GM18951 (cell line): Measurements from ENCODE around the gene TPTE2.
"Not testable (repeated sequence)": the region's sequence is repeated elsewhere in the genome, so short reads cannot be mapped to it uniquely, and the experiment has no call there.

Source experiments
- POLR2A ChIP-seq: IDR thresholded peaks from 4 replicates; pipeline ENCODE4 v1.6.1; 2011; ENCODE audit warnings: mild to moderate bottlenecking; ENCODE audit not compliant: insufficient read length, insufficient read depth; ENCODE audit errors: extremely low read depth
- in situ Hi-C: fragments of 300-500 bp; cut with MboI; formaldehyde crosslinking; loops from one replicate; pipeline ENCODE4 v1.12.0; 2022; ENCODE audit warnings: low sequenced_read_pairs, mixed read lengths, inconsistent platforms; ENCODE audit not compliant: unreplicated experiment

TPTE2 gene

DNA sequence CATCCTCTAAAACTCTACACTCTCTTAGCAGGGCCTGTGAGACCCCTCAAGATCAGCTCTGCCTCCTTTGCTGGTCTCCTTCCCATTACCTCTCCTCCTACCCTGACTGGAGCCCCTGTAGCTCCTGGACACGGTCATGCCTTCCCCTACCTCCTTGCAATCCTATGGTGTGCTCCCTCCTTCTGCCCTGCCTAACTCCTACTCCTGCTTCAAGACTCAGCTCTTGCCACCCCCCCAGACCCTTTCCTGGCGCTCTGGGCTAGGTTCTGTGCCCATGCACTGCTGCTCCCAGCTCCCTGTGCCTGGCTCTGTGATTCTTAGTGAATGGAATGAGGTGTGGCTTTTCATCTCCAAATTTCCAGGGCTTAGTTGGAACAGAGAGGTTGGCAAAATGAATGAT is 28.0 kb upstream of the TPTE2 start:
- in situ Hi-C loops: no loop called here
- TF ChIP-seq POLR2A: no peak

DNA sequence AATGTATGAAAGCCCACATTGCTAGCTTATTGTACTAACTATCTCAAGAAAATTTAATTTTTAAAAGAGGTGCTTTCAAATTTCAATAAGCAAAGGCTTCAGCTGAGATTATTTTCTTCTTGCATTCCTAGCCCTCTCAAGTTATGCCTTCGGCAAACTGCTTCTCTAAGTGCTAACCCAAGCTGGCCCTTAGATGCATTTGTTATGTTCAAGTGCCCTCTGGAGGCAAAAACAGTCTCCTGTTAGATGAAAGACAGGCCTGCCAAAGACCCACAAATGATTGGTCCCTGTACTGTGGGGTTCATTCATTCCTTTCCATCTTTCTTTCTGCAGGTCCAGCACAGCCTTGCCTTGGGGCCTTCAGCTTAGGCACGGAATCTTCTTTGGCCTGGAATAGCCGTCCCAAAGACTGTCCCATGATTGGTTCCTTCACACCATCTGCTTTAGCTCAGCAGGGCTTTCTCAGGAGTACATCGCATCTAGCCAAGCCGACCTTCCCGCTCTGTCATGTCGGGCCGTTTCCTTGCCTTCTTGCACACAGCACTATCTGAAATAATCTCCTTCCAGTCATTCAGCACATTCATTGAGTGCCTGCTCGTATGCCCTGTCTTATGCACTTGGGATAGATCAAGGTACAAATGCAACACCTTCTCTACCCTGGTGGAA is 26.4 kb upstream of the TPTE2 start:
- in situ Hi-C loops: no loop called here
- no peak for TF ChIP-seq POLR2A

DNA sequence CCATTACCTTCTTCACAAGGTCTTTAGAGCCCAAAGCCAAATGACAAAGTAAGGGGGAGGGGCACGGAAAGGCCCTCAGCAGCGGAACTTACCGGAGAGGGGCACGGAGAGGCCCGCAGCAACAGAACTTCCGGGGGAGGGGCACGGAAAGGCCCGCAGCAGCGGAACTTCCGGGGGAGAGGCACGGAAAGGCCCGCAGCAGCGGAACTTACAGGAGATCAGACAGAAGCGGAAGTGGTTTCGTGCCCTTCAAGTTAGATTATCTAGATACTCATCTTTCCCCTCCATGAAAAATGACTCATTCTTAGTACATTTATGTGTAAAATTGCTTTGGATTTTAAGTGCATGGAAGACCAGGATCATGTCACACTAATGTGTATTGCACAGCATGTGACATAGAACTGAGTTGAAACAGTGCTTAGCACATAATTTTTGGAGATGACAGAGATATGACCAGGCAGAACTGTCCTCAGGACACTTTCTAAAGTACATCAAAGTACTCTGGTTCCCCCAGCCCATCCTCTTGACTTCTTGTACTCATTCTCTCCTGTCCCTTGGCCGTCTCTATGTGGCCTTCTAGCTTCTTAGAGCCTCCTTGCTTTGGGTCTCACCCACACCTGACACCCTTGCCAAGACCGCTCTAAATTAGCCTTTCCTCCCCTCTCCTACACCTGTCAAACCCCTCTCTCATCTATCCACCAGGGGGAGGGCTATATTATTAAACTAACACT is 25.7 kb upstream of the TPTE2 start:
- in situ Hi-C loops: no loop called here
- peak; percentile 54 for TF ChIP-seq POLR2A

DNA sequence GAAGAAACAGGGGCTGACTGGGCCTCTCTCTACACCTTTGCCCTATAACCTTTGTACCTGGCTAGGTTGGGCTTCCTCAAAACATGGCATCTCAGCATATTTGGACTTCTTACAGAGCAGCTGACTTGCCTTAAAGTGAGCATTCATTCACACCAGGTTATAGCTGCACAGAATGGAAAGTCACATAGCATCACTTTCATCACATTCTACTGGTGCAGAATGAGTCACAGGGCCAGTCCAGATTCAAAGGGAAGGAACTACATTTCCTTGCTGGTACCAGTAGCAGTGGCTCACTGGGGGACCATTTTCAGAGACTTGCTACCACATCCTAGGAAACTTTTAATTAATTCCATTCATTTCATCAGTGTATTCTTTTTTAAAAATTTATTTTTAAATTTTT is 20.3 kb upstream of the TPTE2 start:
- TF ChIP-seq POLR2A: no peak
- in situ Hi-C loops: no loop called here

DNA sequence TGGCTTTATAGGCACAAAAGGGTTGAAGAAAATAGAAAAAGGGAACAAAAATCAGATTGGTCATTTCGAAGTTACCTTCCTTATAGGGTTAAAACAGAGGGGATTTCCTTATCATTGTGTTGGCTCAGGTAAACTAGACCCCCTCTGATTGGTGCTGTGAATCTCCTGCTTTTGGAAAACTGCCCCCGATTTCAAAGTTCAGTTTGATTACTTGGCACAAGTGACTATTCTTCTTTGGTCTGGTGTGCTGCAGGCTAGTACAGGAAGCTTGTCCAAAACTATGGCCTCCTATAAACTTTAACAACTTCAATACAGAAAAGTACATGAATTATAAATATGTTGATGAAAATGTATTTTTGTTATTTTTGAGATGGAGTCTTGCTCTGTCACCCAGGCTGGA is 13.9 kb upstream of the TPTE2 start:
- in situ Hi-C loops: no loop called here
- no peak for TF ChIP-seq POLR2A

DNA sequence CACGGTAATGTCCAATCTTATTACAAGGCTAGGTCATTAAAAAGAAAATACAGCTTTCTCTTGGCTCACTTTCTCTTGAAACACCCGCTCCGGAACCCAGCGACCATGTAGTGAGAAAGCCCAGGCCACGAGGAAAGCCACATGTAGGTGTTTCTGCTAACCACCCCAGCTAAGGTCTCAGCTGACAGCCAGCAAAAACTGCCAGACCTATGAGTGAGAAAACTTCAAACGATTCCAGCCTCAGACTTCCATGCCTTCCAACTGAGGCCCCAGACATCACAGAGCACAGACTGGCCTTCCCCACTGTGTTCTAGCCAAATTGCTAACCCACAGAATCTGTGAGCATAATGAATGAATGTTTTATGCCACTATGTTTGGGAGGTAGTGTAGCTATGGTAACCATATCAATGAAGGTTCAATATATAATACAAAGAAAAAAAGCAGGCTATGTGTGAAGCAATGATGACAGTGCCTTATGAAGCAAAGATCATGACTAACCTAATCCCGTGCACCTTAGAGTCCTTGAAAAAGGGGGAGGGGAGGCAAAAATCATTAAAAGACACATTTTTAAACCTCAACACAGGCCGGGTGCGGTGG is 11.9 kb upstream of the TPTE2 start:
- no peak for TF ChIP-seq POLR2A
- in situ Hi-C loops: no loop called here

DNA sequence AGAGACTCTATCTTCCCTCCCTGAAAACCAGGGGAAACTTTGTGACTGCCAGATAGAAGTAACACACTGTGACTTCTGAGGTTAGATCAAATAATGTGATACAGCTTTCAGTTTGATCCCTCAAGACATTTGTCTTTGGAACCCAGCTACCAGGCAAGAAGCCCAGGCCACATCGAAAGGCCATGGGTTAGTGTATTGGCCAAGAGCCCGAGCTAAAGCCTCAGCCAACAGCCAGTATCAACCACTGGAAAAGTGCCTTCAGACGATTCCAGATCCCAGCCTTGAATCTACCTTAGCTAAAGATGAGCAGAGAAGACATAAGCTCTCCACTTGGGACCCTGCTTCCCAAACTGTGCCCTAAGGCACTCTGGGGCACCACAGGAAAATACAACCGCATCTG is 10.9 kb upstream of the TPTE2 start:
- no peak for TF ChIP-seq POLR2A
- in situ Hi-C loops: no loop called here

DNA sequence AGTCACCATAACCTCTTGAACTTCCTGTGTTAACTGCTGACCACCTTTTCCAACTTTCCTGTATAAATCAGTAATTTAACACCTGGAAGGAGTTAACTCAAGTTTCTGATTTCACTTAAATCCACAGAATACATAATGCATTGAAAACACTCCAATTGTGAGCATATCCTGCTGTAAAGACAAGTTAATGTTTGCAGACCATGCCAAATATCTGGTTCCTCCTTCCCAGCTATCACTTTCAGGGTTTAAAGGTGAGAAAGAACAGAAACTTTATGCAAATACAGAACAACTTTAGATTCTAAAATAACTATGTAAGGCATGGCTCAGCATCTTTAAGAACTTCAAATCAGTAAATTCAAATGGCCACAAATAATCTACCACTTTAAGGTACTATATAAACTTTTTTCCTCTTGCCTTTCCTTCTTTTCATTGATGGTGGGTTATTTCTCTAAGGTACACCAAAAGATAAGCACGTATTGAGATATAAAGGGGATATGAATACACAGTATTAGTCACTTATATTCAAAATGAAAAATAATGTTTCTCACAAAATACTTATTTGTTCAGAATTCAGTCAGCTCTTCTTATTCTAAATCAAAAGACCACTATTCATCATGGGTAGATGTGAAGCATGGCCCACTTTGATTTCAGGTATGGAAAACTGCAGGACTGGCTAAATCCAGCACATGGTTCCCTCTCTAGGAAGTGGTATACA is 6.6 kb upstream of the TPTE2 start:
- in situ Hi-C loops: no loop called here
- TF ChIP-seq POLR2A: no peak

DNA sequence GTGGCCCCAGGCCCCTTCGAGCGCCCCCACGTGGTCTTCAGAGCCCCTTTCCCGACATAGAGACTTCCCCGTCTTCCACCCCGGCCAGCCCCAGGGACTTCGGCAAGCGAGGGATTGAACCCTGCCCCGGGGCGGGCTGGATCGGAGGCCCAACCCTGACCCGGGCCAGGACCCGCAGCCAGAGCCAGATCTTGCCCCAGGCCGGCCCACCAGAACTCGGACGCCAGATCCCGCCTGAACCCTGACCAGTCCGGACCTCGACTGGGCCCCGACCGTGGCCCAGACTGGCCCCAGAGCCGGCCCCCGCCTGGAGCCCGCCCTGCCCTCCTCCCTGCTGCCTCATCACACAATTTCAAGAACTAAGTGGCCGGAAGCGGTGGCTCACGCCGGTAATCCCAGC is 253 bp upstream of the TPTE2 start:
- no peak for TF ChIP-seq POLR2A
- in situ Hi-C loops: no loop called here

DNA sequence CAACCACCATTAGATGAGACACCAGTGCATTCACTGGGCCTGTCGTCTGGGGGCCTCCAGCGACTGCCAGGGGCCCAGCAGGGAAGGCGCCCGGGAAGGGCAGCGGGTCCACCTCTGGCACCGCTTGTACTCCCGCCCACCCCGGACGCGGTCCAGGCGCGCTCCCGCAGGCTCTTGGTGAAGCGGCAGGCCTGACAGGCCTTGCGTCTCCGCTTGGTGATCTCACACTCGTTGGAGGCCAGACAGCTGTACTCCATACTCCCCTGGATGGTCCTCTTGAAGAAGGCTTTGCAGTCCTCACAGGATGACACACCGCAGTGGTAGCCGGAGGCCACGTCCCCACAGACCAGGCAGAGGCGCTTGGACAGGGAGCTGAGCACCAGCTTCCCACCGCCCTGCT is 660 bp downstream of the TPTE2 start:
- in situ Hi-C loops: not testable (repeated sequence)

DNA sequence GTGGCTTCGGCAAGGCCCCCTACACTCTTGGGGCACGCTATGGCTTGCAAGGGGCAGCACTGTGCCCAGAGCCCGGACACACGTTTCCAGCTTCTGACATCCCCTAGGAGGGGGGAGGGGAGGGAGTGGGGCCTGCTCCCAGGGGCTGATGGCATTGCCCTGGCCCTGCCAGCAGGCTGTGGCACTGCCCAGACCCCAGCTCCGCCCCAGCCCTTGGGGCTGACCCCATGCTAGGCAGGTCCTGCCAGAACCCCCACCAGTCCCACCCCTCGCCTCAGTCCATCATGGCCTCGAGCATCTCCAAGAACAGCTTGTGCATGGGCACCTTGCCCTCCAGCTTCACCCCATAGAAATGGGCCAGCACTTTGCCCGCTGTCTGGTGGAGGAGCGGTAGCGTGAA is 1.6 kb downstream of the TPTE2 start:
- in situ Hi-C loops: not testable (repeated sequence)

DNA sequence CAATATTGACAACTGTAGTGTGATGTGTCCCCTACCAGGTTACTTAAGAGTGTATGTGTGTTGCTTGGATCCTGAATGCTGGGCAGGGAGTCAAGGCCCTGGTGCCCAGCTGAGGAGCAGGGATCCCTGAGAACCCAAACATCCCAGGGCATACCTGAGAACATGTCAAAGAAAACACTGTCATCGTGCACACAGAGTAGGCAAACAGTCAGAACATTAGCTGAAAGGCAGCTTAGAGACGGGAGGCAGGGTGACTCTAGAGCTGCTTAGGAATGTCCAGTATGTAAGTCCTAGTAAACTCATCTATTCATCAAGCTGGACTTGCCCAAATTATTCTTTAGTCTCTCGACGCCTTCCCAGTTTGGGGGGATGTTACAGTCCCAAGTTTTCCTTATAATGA is 4.0 kb downstream of the TPTE2 start:
- in situ Hi-C loops: not testable (repeated sequence)

DNA sequence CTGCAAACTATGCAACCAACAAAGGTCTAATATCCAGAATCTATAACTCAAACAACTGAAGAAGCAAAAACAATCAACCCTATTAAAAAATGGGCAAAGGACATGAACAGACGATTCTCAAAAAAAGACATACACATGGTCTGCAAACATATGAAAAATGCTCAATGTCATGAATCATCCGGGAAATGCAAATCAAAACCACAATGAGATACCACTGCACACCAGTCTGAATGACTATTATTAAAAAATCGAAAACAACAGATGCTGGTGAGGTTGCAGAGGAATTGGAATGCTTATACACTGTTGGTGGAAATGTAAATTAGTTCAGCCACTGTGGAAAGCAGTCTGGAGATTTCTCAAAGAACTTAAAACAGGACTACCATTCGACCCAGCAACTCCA is 12.1 kb downstream of the TPTE2 start:
- in situ Hi-C loops: loop anchor here (5.0 kb wide), 1 partner anchor 1723 kb away; no protein-coding TSS in a partner anchor

DNA sequence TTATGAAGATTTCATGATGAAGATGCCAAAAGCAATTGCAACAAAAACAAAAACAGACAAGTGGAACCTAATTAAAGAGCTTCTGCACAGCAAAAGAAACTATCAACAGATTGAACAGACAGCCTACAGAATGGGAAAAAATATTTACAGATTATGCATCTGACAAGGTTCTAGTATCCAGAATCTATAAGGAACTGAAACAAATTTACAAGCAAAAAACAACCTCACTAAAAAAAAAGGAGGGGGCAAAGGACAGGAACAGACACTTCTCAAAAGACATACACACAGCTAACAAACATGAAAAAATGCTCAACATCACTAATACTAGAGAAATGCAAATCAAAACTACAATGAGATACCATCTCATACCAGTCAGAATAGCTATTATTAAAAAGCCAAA is 35.7 kb downstream of the TPTE2 start:
- in situ Hi-C loops: not testable (repeated sequence)
